HT-29 (cell line): ENCODE measurements around the gene ENPP1. TPM values are rescaled to one million over a fixed set of nuclear protein-coding genes. Genes with fewer than 3 reads are reported as not detected.
"Not testable (repeated sequence)": the region's sequence is repeated elsewhere in the genome, so short reads cannot be mapped to it uniquely, and the experiment has no call there.

Experiments used
- DNase-seq: peaks from one replicate; pipeline ENCODE4 v3.0.0-alpha.2; 2015; ENCODE audit warnings: low spot score
- total RNA-seq: library from RNA; depleted of rRNA; stranded (reverse); fragments of >200 nt; shearing (Covaris generic); gene quantifications from 2 replicates; pipeline ENCODE4 v1.2.3, GENCODE V29; 2014

ENPP1 gene
- total RNA-seq, 1 experiment from 2014 or later = 0.33 TPM

GRCh38 chr6:131914967-131915751, 107.3 kb downstream of the ENPP1 start:
- DNase-seq = peak; percentile 77

- DNase-seq = not testable (repeated sequence)
Measured at GRCh38 chr6:131916091-131916796, 108.4 kb downstream of the ENPP1 start.

- DNase-seq = no peak
Measured at GRCh38 chr6:131916847-131917246, 109.0 kb downstream of the ENPP1 start.

GRCh38 chr6:131917318-131917717, 109.5 kb downstream of the ENPP1 start:
- DNase-seq = no peak

GRCh38 chr6:131917763-131918649, 110.2 kb downstream of the ENPP1 start:
- no peak for DNase-seq

- DNase-seq = no peak
Measured at GRCh38 chr6:131918650-131919355, 111.0 kb downstream of the ENPP1 start.

- DNase-seq = no peak
Measured at GRCh38 chr6:131920656-131921055, 112.8 kb downstream of the ENPP1 start.

- peak; percentile 79 for DNase-seq
Measured at GRCh38 chr6:131923356-131923755, 115.5 kb downstream of the ENPP1 start.

GRCh38 chr6:131924881-131925474, 117.2 kb downstream of the ENPP1 start:
- peak; percentile 62 for DNase-seq

- DNase-seq = no peak
Measured at GRCh38 chr6:131929264-131929663, 121.4 kb downstream of the ENPP1 start.

GRCh38 chr6:131929976-131930375, 122.2 kb downstream of the ENPP1 start:
- no peak for DNase-seq

- no peak for DNase-seq
Measured at GRCh38 chr6:131931063-131931750, 123.4 kb downstream of the ENPP1 start.

- no peak for DNase-seq
Measured at GRCh38 chr6:131936156-131936555, 128.3 kb downstream of the ENPP1 start.

- no peak for DNase-seq
Measured at GRCh38 chr6:131937226-131937625, 129.4 kb downstream of the ENPP1 start.

- no peak for DNase-seq
Measured at GRCh38 chr6:131937703-131938631, 130.1 kb downstream of the ENPP1 start.
